Tibial nerve (tissue), 4 donors: ENCODE measurements around the gene JAKMIP2. TPM values are rescaled to one million over a fixed set of nuclear protein-coding genes. Genes with fewer than 3 reads are reported as not detected.

Experiments
- DNase-seq, 2 donors: peaks; one replicate each; pipeline ENCODE4 v3.0.0-alpha.2; 2019; ENCODE audit warnings: low spot score in 2 of 2
- H3K27ac ChIP-seq, 4 donors: fragments of 200-600 bp; sonication (generic) in 3 of 4; one replicate each; pipeline ENCODE4 v1.5.1; 2017 to 2019; ENCODE audit warnings: mild to moderate bottlenecking in 1 of 4
- H3K27me3 ChIP-seq, 2 donors: fragments of 200-600 bp; sonication (generic) in 1 of 2; one replicate each; pipeline versions ENCODE4 v1.5.1 to v1.6.0; 2017 to 2019
- H3K36me3 ChIP-seq, 3 donors: fragments of 200-600 bp; sonication (generic); one replicate each; pipeline ENCODE4 v1.5.1; 2018 to 2019
- H3K4me1 ChIP-seq, 4 donors: fragments of 200-600 bp; sonication (generic) in 3 of 4; one replicate each; pipeline ENCODE4 v1.5.1; 2017 to 2019
- H3K4me3 ChIP-seq, 4 donors: fragments of 200-600 bp; sonication (generic) in 3 of 4; one replicate each; pipeline ENCODE4 v1.5.1; 2017 to 2019; ENCODE audit warnings: mild to moderate bottlenecking in 1 of 4, moderate library complexity in 1 of 4
- H3K9me3 ChIP-seq, 4 donors: fragments of 200-600 bp; sonication (generic) in 3 of 4; one replicate each; pipeline ENCODE4 v1.5.1; 2017 to 2019
- EP300 ChIP-seq, 2 donors: sonication (generic); formaldehyde crosslinking; IDR thresholded peaks; one replicate each; pipeline ENCODE4 v1.6.1; 2017; ENCODE audit warnings: antibody characterized with exemption in 2 of 2, mild to moderate bottlenecking in 1 of 2
- POLR2A ChIP-seq, 2 donors: fragments of 450-650 bp; IDR thresholded peaks; one replicate each; pipeline ENCODE4 v1.6.1; 2017; ENCODE audit warnings: antibody characterized with exemption in 2 of 2, mild to moderate bottlenecking in 2 of 2, moderate library complexity in 2 of 2
- WGBS, 2 donors: methylation state at CpG; one replicate each; pipeline ENCODE4 v1.1.5; 2018; 5-methylcytosine and 5-hydroxymethylcytosine counted together
- total RNA-seq, 4 donors: library from RNA; depleted of rRNA; stranded (reverse); fragments of >200 nt; gene quantifications; one replicate each; pipeline ENCODE4 v1.1.0, GENCODE V29; 2016
- TF ChIP-seq, protein P1 (sequence below), 5 experiments: fragments of 200-600 bp in 3 of 5; fragments of 450-650 bp in 2 of 5; sonication (generic) in 3 of 5; IDR thresholded peaks; one replicate each; pipeline ENCODE4 v1.5.1; 2016 to 2019; ENCODE audit warnings: antibody characterized with exemption in 5 of 5, mild to moderate bottlenecking in 3 of 5, moderate library complexity in 2 of 5

JAKMIP2 gene
- total RNA-seq, 4 donors from 2014 or later: 7.2 to 22.7 (median 13.5) TPM

GRCh38 chr5:147743678-147744374 lies 38.7 kb downstream of the JAKMIP2 start:
- Histone ChIP-seq H3K9me3 (no peaks in the 10 kb centered on the region), H3K36me3 (no peaks in the 10 kb centered on the region), H3K4me1 (peaks cover 0 to 38% (median 4%) of the 10 kb centered on the region in 4 donors), H3K27me3 (no peaks in the 10 kb centered on the region), H3K27ac (peak overlapping the region in 1 of 4 donors; percentile 6), H3K4me3 (no peak overlapping the region)
- WGBS, 2 donors: 16 to 25% methylated on average over 1 of the region's 1 CpG
- TF ChIP-seq POLR2A (IDR thresholded peaks at IDR 0.05): no peak
- DNase-seq: peak in 1 of 2 donors; percentile 15

- Histone ChIP-seq H3K4me3 (no peak overlapping the region), H3K36me3 (no peaks in the 10 kb centered on the region), H3K27me3 (no peaks in the 10 kb centered on the region), H3K9me3 (no peaks in the 10 kb centered on the region), H3K4me1 (peaks cover 0 to 31% (median 4%) of the 10 kb centered on the region in 4 donors), H3K27ac (peak overlapping the region in 1 of 4 donors; percentile 6)
- TF ChIP-seq, protein P1, sequence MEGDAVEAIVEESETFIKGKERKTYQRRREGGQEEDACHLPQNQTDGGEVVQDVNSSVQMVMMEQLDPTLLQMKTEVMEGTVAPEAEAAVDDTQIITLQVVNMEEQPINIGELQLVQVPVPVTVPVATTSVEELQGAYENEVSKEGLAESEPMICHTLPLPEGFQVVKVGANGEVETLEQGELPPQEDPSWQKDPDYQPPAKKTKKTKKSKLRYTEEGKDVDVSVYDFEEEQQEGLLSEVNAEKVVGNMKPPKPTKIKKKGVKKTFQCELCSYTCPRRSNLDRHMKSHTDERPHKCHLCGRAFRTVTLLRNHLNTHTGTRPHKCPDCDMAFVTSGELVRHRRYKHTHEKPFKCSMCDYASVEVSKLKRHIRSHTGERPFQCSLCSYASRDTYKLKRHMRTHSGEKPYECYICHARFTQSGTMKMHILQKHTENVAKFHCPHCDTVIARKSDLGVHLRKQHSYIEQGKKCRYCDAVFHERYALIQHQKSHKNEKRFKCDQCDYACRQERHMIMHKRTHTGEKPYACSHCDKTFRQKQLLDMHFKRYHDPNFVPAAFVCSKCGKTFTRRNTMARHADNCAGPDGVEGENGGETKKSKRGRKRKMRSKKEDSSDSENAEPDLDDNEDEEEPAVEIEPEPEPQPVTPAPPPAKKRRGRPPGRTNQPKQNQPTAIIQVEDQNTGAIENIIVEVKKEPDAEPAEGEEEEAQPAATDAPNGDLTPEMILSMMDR (IDR thresholded peaks at IDR 0.05): no peak
- no peak for TF ChIP-seq EP300 (IDR thresholded peaks at IDR 0.05)
- DNase-seq: no peak
- 68 to 71% methylated on average over 2 of the region's 2 CpGs for whole genome bisulfite sequencing, 2 donors
These were observed 39.5 kb downstream of the JAKMIP2 start for GRCh38 chr5:147743012-147743411.

DNA sequence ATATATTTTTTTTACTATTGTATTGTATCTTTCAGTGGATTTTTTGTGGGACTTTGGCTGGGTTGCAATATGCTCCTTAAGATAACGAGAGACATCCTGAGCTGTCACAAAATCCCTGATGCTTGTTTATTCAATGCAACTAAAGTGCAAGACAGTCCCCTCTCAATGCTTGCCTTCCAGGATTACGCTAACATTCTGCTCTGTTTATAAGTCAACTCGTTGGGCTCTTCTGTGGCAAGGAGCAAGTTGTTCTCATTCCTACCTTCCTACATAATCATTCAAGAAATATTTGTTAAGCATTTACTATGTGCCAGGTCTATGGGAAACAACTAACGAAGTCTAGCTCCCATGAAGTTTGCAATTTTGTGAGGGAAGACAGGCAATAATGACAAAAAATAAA lies 40.4 kb downstream of the JAKMIP2 start:
- 78 to 80% methylated on average over 4 of the region's 4 CpGs for WGBS, 2 donors
- no peak for TF ChIP-seq POLR2A (IDR thresholded peaks at IDR 0.05)
- no peaks in the 10 kb centered on the region for H3K27me3 ChIP-seq
- H3K27ac ChIP-seq: no peak overlapping the region
- DNase-seq: no peak
- no peaks in the 10 kb centered on the region for H3K36me3 ChIP-seq
- no peak overlapping the region for H3K4me3 ChIP-seq
- peaks cover 0 to 31% (median 4%) of the 10 kb centered on the region in 4 donors for H3K4me1 ChIP-seq
- H3K9me3 ChIP-seq: no peaks in the 10 kb centered on the region

- H3K4me3 ChIP-seq: no peak overlapping the region
- no peak for TF ChIP-seq EP300 (IDR thresholded peaks at IDR 0.05)
- no peak for TF ChIP-seq POLR2A (IDR thresholded peaks at IDR 0.05)
- TF ChIP-seq, protein P1 (IDR thresholded peaks at IDR 0.05): no peak
- 96 to 97% methylated on average over 4 of the region's 4 CpGs for WGBS, 2 donors
- no peaks in the 10 kb centered on the region for H3K36me3 ChIP-seq
- DNase-seq: no peak
- H3K27me3 ChIP-seq: no peaks in the 10 kb centered on the region
- peaks cover 0 to 31% (median 4%) of the 10 kb centered on the region in 4 donors for H3K4me1 ChIP-seq
- no peak overlapping the region for H3K27ac ChIP-seq
- no peaks in the 10 kb centered on the region for H3K9me3 ChIP-seq
These were observed 41.7 kb downstream of the JAKMIP2 start for GRCh38 chr5:147740864-147741263.

DNA sequence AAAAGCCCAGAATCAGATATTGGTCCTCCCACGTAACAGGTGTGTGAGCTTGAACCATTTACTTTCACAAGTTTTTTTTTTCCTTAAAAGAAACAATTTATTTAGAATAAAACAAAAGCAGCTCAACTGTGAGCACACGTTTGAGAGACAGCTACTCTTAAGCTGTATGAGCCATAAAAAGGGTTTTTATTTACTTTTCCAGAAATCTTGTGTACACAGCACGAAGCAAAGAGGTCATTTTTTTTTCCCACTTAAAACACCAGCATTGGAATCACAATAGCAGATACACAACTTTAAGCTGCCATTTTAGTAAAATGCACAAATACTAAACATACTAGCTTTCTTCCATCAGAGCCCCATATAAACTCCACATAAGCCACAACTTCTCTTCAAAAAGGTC lies 44.6 kb downstream of the JAKMIP2 start:
- Histone ChIP-seq H3K27ac (no peak overlapping the region), H3K27me3 (no peaks in the 10 kb centered on the region), H3K36me3 (no peaks in the 10 kb centered on the region), H3K4me3 (no peak overlapping the region), H3K4me1 (peaks cover 0 to 11% (median 0%) of the 10 kb centered on the region in 4 donors), H3K9me3 (no peaks in the 10 kb centered on the region)
- 70 to 74% methylated on average over 3 of the region's 3 CpGs for WGBS, 2 donors
- no peak for DNase-seq
- no peak for TF ChIP-seq POLR2A (IDR thresholded peaks at IDR 0.05)
- TF ChIP-seq, protein P1 (IDR thresholded peaks at IDR 0.05): no peak
- no peak for TF ChIP-seq EP300 (IDR thresholded peaks at IDR 0.05)

DNA sequence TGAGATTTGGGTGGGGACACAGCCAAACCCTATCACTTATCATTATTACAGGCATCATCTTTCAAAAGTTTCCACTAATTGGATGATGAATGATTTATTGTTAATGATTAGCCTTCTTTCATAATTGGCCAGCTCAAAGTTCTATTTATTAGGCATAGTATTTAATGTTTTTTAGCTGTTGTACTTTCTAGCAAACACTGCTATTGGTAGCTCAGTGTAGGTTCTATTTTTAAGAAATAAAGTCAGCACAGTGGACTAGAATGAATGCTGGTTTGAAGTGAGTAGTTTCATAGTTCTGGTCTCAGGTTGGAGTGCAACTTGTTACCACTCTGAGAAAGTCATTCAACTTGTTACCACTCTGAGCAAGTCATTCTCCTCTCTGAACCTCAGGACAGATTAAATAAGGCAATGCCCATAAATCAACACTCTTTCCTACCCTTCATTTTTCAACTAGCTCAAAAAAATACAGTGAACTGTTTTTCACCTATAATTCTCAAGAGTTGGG lies 46.9 kb downstream of the JAKMIP2 start:
- no peak overlapping the region for H3K4me3 ChIP-seq
- H3K27ac ChIP-seq: no peak overlapping the region
- DNase-seq: no peak
- H3K27me3 ChIP-seq: no peaks in the 10 kb centered on the region
- no peaks in the 10 kb centered on the region for H3K36me3 ChIP-seq
- H3K9me3 ChIP-seq: no peaks in the 10 kb centered on the region
- TF ChIP-seq POLR2A (IDR thresholded peaks at IDR 0.05) (no peak), EP300 (IDR thresholded peaks at IDR 0.05) (no peak)
- TF ChIP-seq, protein P1 (IDR thresholded peaks at IDR 0.05): no peak
- peaks cover 0 to 18% (median 0%) of the 10 kb centered on the region in 4 donors for H3K4me1 ChIP-seq
